Measurements from ENCODE around the gene AKIRIN2.
"Not testable (repeated sequence)": the region's sequence is repeated elsewhere in the genome, so short reads cannot be mapped to it uniquely, and the experiment has no call there.

AKIRIN2 gene

GRCh38 chr6:87718662-87719433 is 16.8 kb upstream of the AKIRIN2 start:
- no peak for DNase-seq

- DNase-seq: no peak
Observed at GRCh38 chr6:87716928-87717614, 15.0 kb upstream of the AKIRIN2 start.

- no peak for DNase-seq
Observed at GRCh38 chr6:87714093-87714842, 12.2 kb upstream of the AKIRIN2 start.

DNA sequence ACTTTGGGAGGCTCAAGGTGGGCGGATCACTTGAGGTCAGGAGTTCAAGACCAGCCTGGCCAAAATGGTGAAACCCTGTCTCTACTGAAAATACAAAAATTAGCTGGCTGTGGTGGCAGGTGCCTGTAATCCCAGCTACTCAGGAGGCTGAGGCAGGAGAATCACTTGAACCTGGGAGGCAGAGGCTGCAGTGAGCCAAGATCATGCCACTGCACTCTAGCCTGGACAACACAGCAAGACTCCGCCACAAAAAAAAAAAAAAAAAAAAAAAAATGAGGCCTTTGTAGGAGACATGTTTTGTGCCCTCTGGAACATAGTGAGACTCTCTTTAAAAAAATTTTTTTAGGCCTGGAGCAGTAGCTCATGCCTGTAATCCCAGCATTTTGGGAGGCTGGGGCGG is 10.7 kb upstream of the AKIRIN2 start:
- not testable (repeated sequence) for DNase-seq

- no peak for DNase-seq
Observed at GRCh38 chr6:87710090-87710489, 8.1 kb upstream of the AKIRIN2 start.

- not testable (repeated sequence) for DNase-seq
Observed at GRCh38 chr6:87708581-87709427, 6.8 kb upstream of the AKIRIN2 start.

GRCh38 chr6:87706187-87706966 is 4.3 kb upstream of the AKIRIN2 start:
- no peak for DNase-seq

DNA sequence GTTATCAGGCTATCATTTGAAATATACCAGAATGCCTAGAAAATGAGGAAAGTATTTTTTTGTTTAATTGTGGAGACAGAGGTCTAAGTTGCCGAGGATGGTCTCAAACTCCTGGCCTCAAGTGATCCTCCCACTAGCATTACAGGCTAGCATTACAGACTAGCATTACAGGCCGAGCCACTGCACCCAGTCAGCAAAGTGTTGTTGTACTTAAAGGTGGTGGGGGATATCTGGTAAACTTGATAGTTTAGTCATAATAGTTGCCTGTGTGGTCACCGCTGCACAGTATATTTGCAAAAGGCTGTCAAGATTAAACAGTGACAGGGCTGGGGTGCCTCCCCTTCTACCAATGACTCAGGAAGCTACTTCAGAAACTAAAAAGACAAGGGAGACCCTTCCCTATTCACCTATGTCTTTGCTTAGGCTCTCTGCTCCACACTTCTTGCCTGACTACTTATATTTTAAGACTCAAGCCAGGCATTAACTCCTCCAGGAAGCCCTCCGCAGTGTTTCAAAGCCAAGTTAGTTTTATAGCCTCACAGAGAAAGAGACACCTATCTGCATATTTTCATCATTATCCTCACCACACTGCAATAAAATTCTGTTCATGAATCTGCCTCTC is 3.1 kb upstream of the AKIRIN2 start:
- DNase-seq: no peak

DNA sequence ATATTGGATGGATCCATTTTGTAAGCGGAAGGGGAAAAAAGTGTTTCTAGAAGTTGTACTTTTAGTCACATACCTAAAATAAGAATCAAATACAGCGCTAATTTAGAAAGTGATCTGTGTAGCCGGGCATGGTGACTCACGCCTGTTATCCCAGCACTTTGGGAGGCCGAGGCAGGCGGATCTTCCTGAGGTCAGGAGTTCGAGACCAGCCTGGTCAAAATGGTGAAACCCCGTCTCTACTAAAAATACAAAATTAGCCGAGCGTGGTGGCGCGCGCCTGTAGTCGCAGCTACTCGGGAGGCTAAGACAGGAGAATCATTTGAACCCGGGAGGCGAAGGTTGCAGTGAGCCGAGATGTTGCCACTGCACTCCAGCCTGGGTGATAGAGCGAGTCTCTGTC is 1.0 kb upstream of the AKIRIN2 start:
- DNase-seq: not testable (repeated sequence)

GRCh38 chr6:87702589-87702945 is 534 bp upstream of the AKIRIN2 start:
- no peak for DNase-seq

GRCh38 chr6:87701344-87701675 is 723 bp downstream of the AKIRIN2 start:
- peak in 3 of 14 donors; percentile 40 to 72 (median 71) for DNase-seq

DNA sequence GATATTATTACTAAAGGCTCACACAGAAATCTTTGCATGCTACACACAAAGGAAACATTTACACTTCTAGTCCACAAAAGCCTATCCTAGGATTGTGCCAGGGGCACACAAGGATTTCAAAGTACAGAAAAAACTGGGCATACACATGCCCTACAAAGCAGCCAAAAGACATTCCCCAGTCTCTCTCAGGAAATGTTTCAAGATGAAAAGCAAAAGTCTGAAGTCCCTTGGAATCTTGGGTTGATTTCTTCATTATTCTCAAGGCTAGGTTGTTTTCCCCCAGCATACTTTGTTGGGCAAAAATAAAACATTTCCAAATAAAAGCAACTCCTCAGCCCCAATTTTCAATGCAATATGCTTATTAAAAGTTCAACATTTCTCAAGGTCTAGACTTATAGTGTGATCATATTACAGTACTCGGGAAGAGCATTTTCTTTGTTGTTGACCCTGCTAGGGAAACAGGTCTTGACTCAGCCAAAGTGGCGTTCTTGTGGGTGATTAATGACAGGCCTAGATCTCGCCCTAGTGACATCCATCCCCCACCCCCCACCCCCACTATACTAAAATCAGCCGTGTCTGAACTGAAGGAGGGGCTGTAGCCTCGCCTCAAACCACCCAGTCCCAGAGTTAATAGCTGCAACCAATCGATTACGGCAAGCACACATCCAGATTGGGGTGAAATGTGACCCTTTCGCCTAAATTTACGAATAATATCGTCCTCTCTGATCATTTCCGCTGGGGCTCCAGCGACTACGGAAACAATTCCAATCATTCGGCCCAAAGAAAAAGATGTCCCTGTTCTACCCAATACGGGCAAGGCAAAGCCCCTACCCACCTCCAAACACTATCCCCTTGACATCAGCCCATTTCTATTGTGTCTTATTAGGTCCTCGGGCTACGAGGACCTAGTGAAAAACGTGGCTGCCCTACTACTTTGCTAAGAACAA is 1.4 kb downstream of the AKIRIN2 start:
- DNase-seq: peak in 9 of 14 donors; percentile 14 to 53 (median 33)

- DNase-seq: no peak
Observed at GRCh38 chr6:87699576-87699975, 2.5 kb downstream of the AKIRIN2 start.

- DNase-seq: peak in 1 of 14 donors; percentile 3
Observed at GRCh38 chr6:87698547-87699006, 3.5 kb downstream of the AKIRIN2 start.

- peak in 2 of 14 donors; percentile 6 to 18 for DNase-seq
Observed at GRCh38 chr6:87697581-87698546, 4.2 kb downstream of the AKIRIN2 start.

DNA sequence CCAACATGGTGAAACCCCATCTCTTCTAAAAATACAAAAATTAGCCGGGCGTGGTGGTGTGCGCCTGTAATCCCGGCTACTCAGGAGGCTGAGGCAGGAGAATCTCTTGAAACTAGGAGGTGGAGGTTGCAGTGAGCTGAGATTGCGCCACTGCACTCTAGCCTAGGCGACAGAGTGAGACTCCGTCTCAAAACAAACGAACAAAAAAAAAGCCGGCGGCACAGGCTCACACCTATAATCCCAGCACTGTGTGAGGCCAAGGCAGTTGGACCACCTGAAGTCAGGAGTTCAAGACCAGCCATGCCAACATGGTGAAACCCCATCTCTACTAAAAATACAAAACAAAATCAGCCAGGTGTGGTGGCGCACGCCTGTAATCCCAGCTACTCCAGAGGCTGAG is 5.2 kb downstream of the AKIRIN2 start:
- not testable (repeated sequence) for DNase-seq

DNA sequence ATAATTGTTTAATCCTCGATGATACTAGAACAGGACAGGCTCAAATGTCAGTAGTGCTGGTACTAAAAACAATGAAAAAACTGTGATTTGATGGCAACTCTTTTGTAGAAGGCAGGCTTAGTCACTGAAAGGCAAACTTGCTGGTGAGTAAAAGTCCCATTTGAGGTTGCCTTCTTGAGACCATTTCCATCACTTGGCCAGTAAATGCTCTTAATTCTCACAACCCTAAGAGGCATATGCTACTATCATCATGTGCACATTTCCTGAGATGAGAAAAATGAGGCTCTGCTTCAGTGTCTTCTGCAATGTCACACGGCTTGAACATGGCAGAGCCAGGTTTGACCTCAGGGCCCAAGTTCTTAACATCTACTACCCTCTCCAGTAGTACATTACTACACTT is 9.9 kb downstream of the AKIRIN2 start:
- DNase-seq: no peak

DNA sequence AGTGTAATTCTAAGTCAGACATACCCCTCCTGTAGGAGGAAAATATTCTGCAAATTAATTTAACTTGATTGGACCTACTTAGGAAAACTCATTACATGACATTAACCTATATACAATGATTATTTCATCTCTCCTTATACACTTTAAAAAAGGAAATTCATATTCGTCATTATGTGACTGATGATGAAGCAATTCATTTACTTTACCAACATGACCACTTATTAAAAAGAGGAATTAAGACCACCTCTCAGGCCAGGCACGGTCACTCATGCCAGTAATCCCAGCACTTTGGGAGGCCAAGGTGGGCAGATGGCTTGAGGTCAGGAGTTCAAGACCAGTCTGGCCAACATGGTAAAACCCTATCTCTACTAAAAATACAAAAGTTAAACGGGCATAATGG is 11.6 kb downstream of the AKIRIN2 start:
- no peak for DNase-seq

DNA sequence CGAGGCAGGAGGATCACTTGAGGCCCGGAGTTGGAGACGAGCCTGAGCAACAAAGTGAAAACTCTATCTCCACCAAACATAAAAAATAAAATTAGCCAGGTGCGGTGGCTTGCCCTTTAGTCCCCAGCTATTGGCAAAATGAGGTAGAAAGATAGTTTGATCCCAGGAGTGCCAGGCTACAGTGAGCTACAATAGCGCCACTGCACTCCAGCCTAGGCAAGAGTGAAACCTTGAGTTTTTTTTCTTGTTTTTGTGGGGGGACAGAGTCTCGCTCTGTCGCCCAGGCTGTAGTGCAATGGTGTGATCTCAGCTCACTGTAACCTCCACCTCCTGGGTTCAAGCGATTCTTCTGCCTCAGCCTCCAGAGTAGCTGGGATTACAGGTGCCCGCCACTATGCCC is 14.1 kb downstream of the AKIRIN2 start:
- DNase-seq: not testable (repeated sequence)
